HepG2 (cell line): ENCODE measurements around the gene MBNL3. TPM values are rescaled to one million over a fixed set of nuclear protein-coding genes. Genes with fewer than 3 reads are reported as not detected.

ENCODE experiments used
- CENPX ChIP-seq: sonication (generic); formaldehyde crosslinking; IDR thresholded peaks from 2 replicates; pipeline ENCODE4 v1.9.0; 2021; ENCODE audit warnings: mild to moderate bottlenecking, missing genetic modification reagents, moderate library complexity
- FOXK2 ChIP-seq: fragments of 450-650 bp; IDR thresholded peaks from 2 replicates; pipeline ENCODE4 v1.6.1; 2016
- NFAT5 ChIP-seq: sonication (generic); formaldehyde crosslinking; IDR thresholded peaks from 2 replicates; pipeline ENCODE4 v1.4.0; 2020; ENCODE audit warnings: missing genetic modification reagents
- ZNF225 ChIP-seq: sonication (generic); formaldehyde crosslinking; IDR thresholded peaks from 2 replicates; pipeline ENCODE4 v1.4.0; 2020; ENCODE audit warnings: mild to moderate bottlenecking, missing genetic modification reagents
- ZNF841 ChIP-seq: sonication (generic); formaldehyde crosslinking; IDR thresholded peaks from 2 replicates; pipeline ENCODE4 v1.8.1; 2023; ENCODE audit warnings: missing genetic modification reagents, borderline replicate concordance
- polyA plus RNA-seq, 8 experiments: library from polyadenylated mRNA; depleted of rRNA in 3 of 8; stranded (reverse) in 7 of 8; unstranded in 1 of 8; fragments of >200 nt; fragmentation: Illumina TruSeq in 4 of 8; extraction: Trizol in 4 of 8; gene quantifications; 2 replicates each; pipeline versions ENCODE4 v1.2.1 to v1.2.3, GENCODE V29; 2011 to 2016; ENCODE audit warnings: low read depth in 4 of 8, missing spikeins in 1 of 8, mixed read lengths in 1 of 8; ENCODE audit not compliant: insufficient read depth in 1 of 8
- total RNA-seq, 5 experiments: library from RNA; depleted of rRNA; stranded (reverse); fragments of >200 nt; fragmentation: Illumina TruSeq; extraction: Trizol; gene quantifications; 2 replicates each; pipeline ENCODE4 v1.2.3, GENCODE V29; 2016; ENCODE audit warnings: low read depth in 1 of 5
- TF ChIP-seq, protein P1 (sequence below): sonication (generic); formaldehyde crosslinking; conservative IDR thresholded peaks from 2 replicates; pipeline ENCODE4 v1.4.0; 2020; ENCODE audit warnings: mild to moderate bottlenecking, missing genetic modification reagents, moderate library complexity
- TF ChIP-seq, protein P2 (sequence below): sonication (generic); formaldehyde crosslinking; IDR thresholded peaks from 2 replicates; pipeline ENCODE4 v1.5.0; 2020; ENCODE audit warnings: mild to moderate bottlenecking, missing genetic modification reagents, borderline replicate concordance
- TF ChIP-seq, protein P3 (sequence below): sonication (generic); formaldehyde crosslinking; IDR thresholded peaks from 2 replicates; pipeline ENCODE4 v1.9.0; 2022; ENCODE audit warnings: missing genetic modification reagents, mild to moderate bottlenecking, borderline replicate concordance
- TF ChIP-seq, protein P4 (sequence below): sonication (generic); formaldehyde crosslinking; IDR thresholded peaks from 2 replicates; pipeline ENCODE4 v1.4.0; 2020; ENCODE audit warnings: missing genetic modification reagents, mild to moderate bottlenecking, borderline replicate concordance

The MBNL3 gene
- total and polyA plus RNA-seq, 2 of the 13 experiments (the other 11 are each of a cell fraction or from before 2014, with no cell fraction given): 155 to 257 TPM

DNA sequence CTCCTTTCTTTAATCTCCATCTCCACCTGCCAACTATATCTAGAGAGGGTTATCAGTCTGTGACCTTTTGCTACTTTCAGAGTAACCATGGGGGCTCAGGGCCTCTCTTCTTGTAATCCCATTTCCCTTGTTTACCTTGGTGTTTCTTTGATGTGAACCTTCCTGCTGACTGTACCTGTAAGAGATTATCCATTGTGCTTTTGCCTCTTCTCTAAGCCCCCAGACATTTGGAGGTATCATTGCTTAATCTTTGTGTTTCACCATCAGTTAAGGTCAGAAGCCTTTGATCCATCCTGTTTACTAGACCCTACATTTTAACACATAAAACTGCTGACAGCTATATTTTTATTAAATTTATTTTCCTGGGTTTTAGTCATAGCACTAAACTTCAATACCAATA is 157.8 kb downstream of the MBNL3 start (continued):
- TF ChIP-seq, protein P1, sequence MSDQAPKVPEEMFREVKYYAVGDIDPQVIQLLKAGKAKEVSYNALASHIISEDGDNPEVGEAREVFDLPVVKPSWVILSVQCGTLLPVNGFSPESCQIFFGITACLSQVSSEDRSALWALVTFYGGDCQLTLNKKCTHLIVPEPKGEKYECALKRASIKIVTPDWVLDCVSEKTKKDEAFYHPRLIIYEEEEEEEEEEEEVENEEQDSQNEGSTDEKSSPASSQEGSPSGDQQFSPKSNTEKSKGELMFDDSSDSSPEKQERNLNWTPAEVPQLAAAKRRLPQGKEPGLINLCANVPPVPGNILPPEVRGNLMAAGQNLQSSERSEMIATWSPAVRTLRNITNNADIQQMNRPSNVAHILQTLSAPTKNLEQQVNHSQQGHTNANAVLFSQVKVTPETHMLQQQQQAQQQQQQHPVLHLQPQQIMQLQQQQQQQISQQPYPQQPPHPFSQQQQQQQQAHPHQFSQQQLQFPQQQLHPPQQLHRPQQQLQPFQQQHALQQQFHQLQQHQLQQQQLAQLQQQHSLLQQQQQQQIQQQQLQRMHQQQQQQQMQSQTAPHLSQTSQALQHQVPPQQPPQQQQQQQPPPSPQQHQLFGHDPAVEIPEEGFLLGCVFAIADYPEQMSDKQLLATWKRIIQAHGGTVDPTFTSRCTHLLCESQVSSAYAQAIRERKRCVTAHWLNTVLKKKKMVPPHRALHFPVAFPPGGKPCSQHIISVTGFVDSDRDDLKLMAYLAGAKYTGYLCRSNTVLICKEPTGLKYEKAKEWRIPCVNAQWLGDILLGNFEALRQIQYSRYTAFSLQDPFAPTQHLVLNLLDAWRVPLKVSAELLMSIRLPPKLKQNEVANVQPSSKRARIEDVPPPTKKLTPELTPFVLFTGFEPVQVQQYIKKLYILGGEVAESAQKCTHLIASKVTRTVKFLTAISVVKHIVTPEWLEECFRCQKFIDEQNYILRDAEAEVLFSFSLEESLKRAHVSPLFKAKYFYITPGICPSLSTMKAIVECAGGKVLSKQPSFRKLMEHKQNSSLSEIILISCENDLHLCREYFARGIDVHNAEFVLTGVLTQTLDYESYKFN (CRISPR knock-in tag): peak; percentile 90
- peak; percentile 73; the same call in 1 of the 2 replicates for TF ChIP-seq FOXK2
- TF ChIP-seq, protein P2, sequence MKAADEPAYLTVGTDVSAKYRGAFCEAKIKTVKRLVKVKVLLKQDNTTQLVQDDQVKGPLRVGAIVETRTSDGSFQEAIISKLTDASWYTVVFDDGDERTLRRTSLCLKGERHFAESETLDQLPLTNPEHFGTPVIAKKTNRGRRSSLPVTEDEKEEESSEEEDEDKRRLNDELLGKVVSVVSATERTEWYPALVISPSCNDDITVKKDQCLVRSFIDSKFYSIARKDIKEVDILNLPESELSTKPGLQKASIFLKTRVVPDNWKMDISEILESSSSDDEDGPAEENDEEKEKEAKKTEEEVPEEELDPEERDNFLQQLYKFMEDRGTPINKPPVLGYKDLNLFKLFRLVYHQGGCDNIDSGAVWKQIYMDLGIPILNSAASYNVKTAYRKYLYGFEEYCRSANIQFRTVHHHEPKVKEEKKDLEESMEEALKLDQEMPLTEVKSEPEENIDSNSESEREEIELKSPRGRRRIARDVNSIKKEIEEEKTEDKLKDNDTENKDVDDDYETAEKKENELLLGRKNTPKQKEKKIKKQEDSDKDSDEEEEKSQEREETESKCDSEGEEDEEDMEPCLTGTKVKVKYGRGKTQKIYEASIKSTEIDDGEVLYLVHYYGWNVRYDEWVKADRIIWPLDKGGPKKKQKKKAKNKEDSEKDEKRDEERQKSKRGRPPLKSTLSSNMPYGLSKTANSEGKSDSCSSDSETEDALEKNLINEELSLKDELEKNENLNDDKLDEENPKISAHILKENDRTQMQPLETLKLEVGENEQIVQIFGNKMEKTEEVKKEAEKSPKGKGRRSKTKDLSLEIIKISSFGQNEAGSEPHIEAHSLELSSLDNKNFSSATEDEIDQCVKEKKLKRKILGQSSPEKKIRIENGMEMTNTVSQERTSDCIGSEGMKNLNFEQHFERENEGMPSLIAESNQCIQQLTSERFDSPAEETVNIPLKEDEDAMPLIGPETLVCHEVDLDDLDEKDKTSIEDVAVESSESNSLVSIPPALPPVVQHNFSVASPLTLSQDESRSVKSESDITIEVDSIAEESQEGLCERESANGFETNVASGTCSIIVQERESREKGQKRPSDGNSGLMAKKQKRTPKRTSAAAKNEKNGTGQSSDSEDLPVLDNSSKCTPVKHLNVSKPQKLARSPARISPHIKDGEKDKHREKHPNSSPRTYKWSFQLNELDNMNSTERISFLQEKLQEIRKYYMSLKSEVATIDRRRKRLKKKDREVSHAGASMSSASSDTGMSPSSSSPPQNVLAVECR (CRISPR knock-in tag): no peak
- no peak for TF ChIP-seq CENPX (CRISPR knock-in tag)
- TF ChIP-seq ZNF225: no peak
- no peak for TF ChIP-seq ZNF841 (CRISPR knock-in tag)
- TF ChIP-seq, protein P3, sequence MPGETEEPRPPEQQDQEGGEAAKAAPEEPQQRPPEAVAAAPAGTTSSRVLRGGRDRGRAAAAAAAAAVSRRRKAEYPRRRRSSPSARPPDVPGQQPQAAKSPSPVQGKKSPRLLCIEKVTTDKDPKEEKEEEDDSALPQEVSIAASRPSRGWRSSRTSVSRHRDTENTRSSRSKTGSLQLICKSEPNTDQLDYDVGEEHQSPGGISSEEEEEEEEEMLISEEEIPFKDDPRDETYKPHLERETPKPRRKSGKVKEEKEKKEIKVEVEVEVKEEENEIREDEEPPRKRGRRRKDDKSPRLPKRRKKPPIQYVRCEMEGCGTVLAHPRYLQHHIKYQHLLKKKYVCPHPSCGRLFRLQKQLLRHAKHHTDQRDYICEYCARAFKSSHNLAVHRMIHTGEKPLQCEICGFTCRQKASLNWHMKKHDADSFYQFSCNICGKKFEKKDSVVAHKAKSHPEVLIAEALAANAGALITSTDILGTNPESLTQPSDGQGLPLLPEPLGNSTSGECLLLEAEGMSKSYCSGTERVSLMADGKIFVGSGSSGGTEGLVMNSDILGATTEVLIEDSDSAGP: no peak
- TF ChIP-seq NFAT5 (CRISPR knock-in tag): no peak
- TF ChIP-seq, protein P4, sequence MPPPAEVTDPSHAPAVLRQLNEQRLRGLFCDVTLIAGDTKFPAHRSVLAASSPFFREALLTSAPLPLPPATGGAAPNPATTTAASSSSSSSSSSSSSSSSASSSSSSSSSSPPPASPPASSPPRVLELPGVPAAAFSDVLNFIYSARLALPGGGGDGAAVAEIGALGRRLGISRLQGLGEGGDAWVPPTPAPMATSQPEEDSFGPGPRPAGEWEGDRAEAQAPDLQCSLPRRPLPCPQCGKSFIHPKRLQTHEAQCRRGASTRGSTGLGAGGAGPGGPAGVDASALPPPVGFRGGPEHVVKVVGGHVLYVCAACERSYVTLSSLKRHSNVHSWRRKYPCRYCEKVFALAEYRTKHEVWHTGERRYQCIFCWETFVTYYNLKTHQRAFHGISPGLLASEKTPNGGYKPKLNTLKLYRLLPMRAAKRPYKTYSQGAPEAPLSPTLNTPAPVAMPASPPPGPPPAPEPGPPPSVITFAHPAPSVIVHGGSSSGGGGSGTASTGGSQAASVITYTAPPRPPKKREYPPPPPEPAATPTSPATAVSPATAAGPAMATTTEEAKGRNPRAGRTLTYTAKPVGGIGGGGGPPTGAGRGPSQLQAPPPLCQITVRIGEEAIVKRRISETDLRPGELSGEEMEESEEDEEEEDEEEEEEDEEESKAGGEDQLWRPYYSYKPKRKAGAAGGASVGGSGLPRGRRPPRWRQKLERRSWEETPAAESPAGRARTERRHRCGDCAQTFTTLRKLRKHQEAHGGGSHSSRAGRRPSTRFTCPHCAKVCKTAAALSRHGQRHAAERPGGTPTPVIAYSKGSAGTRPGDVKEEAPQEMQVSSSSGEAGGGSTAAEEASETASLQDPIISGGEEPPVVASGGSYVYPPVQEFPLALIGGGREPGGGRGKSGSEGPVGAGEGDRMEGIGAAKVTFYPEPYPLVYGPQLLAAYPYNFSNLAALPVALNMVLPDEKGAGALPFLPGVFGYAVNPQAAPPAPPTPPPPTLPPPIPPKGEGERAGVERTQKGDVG (CRISPR knock-in tag): no peak
